PC-3 (cell line): ENCODE measurements around the gene ZSWIM4. TPM values are rescaled to one million over a fixed set of nuclear protein-coding genes. Genes with fewer than 3 reads are reported as not detected.

Experiments used
- ATAC-seq: fragments of 200-7000 bp; cut with Tn5 transposase; 2 replicates; pipeline ENCODE4 v1.9.1; 2020; ENCODE audit warnings: mild to moderate bottlenecking, moderate library complexity
- BruUV-seq: library from RNA; stranded (reverse); fragments of 400-500 nt; replicated peaks from 2 replicates; lab custom pipeline; 2021; lab: Mats Ljungman, UMichigan
- CTCF ChIA-PET: fragments of 300-600 bp; sonication (Branson Sonifier 250); formaldehyde crosslinking; loops from one replicate; lab custom pipeline; 2022; ENCODE audit warnings: antibody characterized with exemption; lab: Charles Lee
- POLR2A ChIA-PET: fragments of 300-600 bp; sonication (Branson Sonifier 250); formaldehyde crosslinking; loops from one replicate; lab custom pipeline; 2022; ENCODE audit warnings: antibody characterized with exemption; ENCODE audit not compliant: unreplicated experiment; lab: Charles Lee
- DNase-seq: peaks from one replicate; pipeline ENCODE4 v3.0.0-alpha.2; 2015
- H2AFZ ChIP-seq: fragments of 300-600 bp; sonication (generic); 2 replicates; pipeline ENCODE4 v1.6.0; 2016; ENCODE audit warnings: antibody characterized with exemption, low read length
- H3F3A ChIP-seq: fragments of 300-600 bp; sonication (generic); one replicate; pipeline ENCODE4 v1.6.0; 2017; ENCODE audit warnings: antibody characterized with exemption, low read length, control low read depth, mild to moderate bottlenecking; ENCODE audit not compliant: unreplicated experiment
- H3K27ac ChIP-seq: fragments of 300-600 bp; sonication (generic); 2 replicates; pipeline ENCODE4 v1.5.1; 2016; ENCODE audit warnings: mild to moderate bottlenecking, low read length
- H3K27me3 ChIP-seq: fragments of 300-600 bp; sonication (generic); 2 replicates; pipeline ENCODE4 v1.6.1; 2016; ENCODE audit warnings: low read length, mixed read lengths
- H3K36me3 ChIP-seq: fragments of 300-600 bp; sonication (generic); 2 replicates; pipeline ENCODE4 v1.6.1; 2016; ENCODE audit warnings: low read depth, mixed run types, low read length, mixed read lengths
- H3K4me1 ChIP-seq: fragments of 300-600 bp; sonication (generic); 2 replicates; pipeline ENCODE4 v1.5.1; 2016; ENCODE audit warnings: low read length; ENCODE audit not compliant: insufficient read depth
- H3K4me2 ChIP-seq: fragments of 300-600 bp; sonication (generic); 2 replicates; pipeline ENCODE4 v1.6.0; 2016; ENCODE audit warnings: low read length
- H3K4me3 ChIP-seq: fragments of 300-600 bp; sonication (generic); 2 replicates; pipeline ENCODE4 v1.5.1; 2016; ENCODE audit warnings: mild to moderate bottlenecking, low read length, mixed read lengths
- H3K79me2 ChIP-seq: fragments of 300-600 bp; sonication (generic); 2 replicates; pipeline ENCODE4 v1.6.1; 2017; ENCODE audit warnings: low read length, mixed read lengths
- H3K9ac ChIP-seq: fragments of 300-600 bp; sonication (generic); 2 replicates; pipeline ENCODE4 v1.6.0; 2016; ENCODE audit warnings: mild to moderate bottlenecking, low read length
- H3K9me2 ChIP-seq: fragments of 300-600 bp; sonication (generic); replicated peaks from 2 replicates; pipeline ENCODE4 v1.6.1; 2016; ENCODE audit warnings: mixed run types, low read length, mixed read lengths
- H3K9me3 ChIP-seq: fragments of 300-600 bp; sonication (generic); 2 replicates; pipeline ENCODE4 v1.6.1; 2016; ENCODE audit warnings: low read length, mixed read lengths
- H4K20me1 ChIP-seq: fragments of 300-600 bp; sonication (generic); 2 replicates; pipeline ENCODE4 v1.6.1; 2016; ENCODE audit warnings: low read length, mixed read lengths
- CTCF ChIP-seq: fragments of 300-600 bp; sonication (generic); conservative IDR thresholded peaks from 2 replicates; pipeline ENCODE4 v1.5.1; 2017; ENCODE audit warnings: antibody characterized with exemption, low read depth, mild to moderate bottlenecking, low read length
- EZH2 ChIP-seq: fragments of 300-600 bp; sonication (generic); IDR thresholded peaks from one replicate; pipeline ENCODE4 v1.6.1; 2017; ENCODE audit warnings: antibody characterized with exemption, mild to moderate bottlenecking, low read length; ENCODE audit not compliant: unreplicated experiment
- EZH2phosphoT487 ChIP-seq: fragments of 300-600 bp; sonication (generic); IDR thresholded peaks from 2 replicates; pipeline ENCODE4 v1.6.1; 2018; ENCODE audit warnings: mild to moderate bottlenecking, antibody characterized with exemption, low read length, borderline replicate concordance
- intact Hi-C: fragments of 100-400 bp; cut with micrococcal nuclease; formaldehyde crosslinking; loops from 2 replicates; pipeline ENCODE4 v1.9.0; 2023
- total RNA-seq: library from RNA; depleted of rRNA; stranded (reverse); fragments of >200 nt; gene quantifications from 2 replicates; pipeline ENCODE4 v1.2.3, GENCODE V29; 2014

ZSWIM4 gene
- total RNA-seq, 1 experiment from 2014 or later: 8.0 TPM

GRCh38 chr19:13846557-13847406, 51.5 kb downstream of the ZSWIM4 start:
- Histone ChIP-seq H2AFZ (0 out of 2 replicates have a peak overlapping the region, but pooled peaks have one; percentile 25), H3K27ac (peak overlapping the region; percentile 99), H3F3A (peaks cover 10% of the 10 kb centered on the region), H3K27me3 (no peaks in the 10 kb centered on the region), H3K9me2 (no peaks in the 10 kb centered on the region), H3K36me3 (peaks cover 4% of the 10 kb centered on the region; the same call in 1 of the 2 replicates), H3K9ac (peak overlapping the region; percentile 97), H3K4me1 (peaks cover 72% of the 10 kb centered on the region), H3K4me2 (peak overlapping the region; percentile 89), H4K20me1 (peaks cover 6% of the 10 kb centered on the region), H3K4me3 (peak overlapping the region; percentile 64), H3K9me3 (no peaks in the 10 kb centered on the region), H3K79me2 (peaks cover 41% of the 10 kb centered on the region)
- intact Hi-C loops: no loop called here
- peak; percentile 95 for DNase-seq
- no TSS peak for BruUV-seq
- no peak for TF ChIP-seq CTCF
- TF ChIP-seq EZH2: no peak
- no peak for TF ChIP-seq EZH2phosphoT487
- CTCF ChIA-PET: interaction anchor here (0.5 to 1.2 kb wide), 2 partner anchors 15 to 19 kb away, joined by 8 to 9 read pairs; no protein-coding TSS in a partner anchor
- ATAC-seq: peak; percentile 26
- POLR2A ChIA-PET: interaction anchor here (0.5 to 1.3 kb wide), 10 partner anchors 8 to 115 kb away, joined by 3 to 7 read pairs (median 4); partner anchors contain the start of gene ZSWIM4

GRCh38 chr19:13847407-13848339, 52.4 kb downstream of the ZSWIM4 start:
- H3F3A ChIP-seq: peaks cover 10% of the 10 kb centered on the region
- CTCF ChIA-PET: interaction anchor here (0.5 kb wide), 1 partner anchor 18 kb away, joined by 8 read pairs; no protein-coding TSS in a partner anchor
- H3K9me3 ChIP-seq: no peaks in the 10 kb centered on the region
- peaks cover 79% of the 10 kb centered on the region for H3K4me1 ChIP-seq
- H3K27me3 ChIP-seq: no peaks in the 10 kb centered on the region
- peak overlapping the region; percentile 64 for H3K4me3 ChIP-seq
- intact Hi-C loops: no loop called here
- H2AFZ ChIP-seq: peak overlapping the region; percentile 25; the same call in 1 of the 2 replicates
- no peaks in the 10 kb centered on the region for H4K20me1 ChIP-seq
- H3K36me3 ChIP-seq: no peaks in the 10 kb centered on the region
- TF ChIP-seq EZH2 (no peak), CTCF (0 out of 2 replicates have a peak, but pooled peaks have one; percentile 19), EZH2phosphoT487 (no peak)
- DNase-seq: peak; percentile 92
- peak overlapping the region; percentile 99 for H3K27ac ChIP-seq
- H3K9me2 ChIP-seq: no peaks in the 10 kb centered on the region
- H3K9ac ChIP-seq: peak overlapping the region; percentile 97
- peaks cover 36% of the 10 kb centered on the region for H3K79me2 ChIP-seq
- BruUV-seq: TSS peak; percentile 31
- POLR2A ChIA-PET: interaction anchor here (0.6 to 1.3 kb wide), 6 partner anchors 8 to 116 kb away, joined by 3 to 6 read pairs (median 4); partner anchors contain the start of gene ZSWIM4
- peak; percentile 18 for ATAC-seq
- H3K4me2 ChIP-seq: peak overlapping the region; percentile 89
